ENCODE results near the gene LPAR3. TPM values are rescaled to one million over a fixed set of nuclear protein-coding genes. Genes with fewer than 3 reads are reported as not detected.

The LPAR3 gene, protein sequence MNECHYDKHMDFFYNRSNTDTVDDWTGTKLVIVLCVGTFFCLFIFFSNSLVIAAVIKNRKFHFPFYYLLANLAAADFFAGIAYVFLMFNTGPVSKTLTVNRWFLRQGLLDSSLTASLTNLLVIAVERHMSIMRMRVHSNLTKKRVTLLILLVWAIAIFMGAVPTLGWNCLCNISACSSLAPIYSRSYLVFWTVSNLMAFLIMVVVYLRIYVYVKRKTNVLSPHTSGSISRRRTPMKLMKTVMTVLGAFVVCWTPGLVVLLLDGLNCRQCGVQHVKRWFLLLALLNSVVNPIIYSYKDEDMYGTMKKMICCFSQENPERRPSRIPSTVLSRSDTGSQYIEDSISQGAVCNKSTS
- total RNA-seq: not detected

GRCh38 chr1:84892705-84893618 lies at the start of gene LPAR3:
Gene LPAR3, minus strand, starts transcription at chr1:84893206. Its CDS starts 27,086 bp downstream, at chr1:84866120.
- Histone ChIP-seq H3K27ac (no peak within 1 kb of the TSS), H3K36me3 (no peaks in the 10 kb centered on the region), H3K9me3 (no peaks in the 10 kb centered on the region), H3K4me3 (peak within 1 kb of the TSS; percentile 26 to 47), H3K4me1 (peaks cover 0 to 3% of the 10 kb centered on the region in 2 donors), H3K27me3 (no peaks in the 10 kb centered on the region)
- intact Hi-C loops (cut with DNase I): no loop called here
- DNase-seq (ENCODE audit: low spot score in 2 of 2): no peak
- no peak for TF ChIP-seq CTCF (IDR thresholded peaks at IDR 0.05)

- Histone ChIP-seq H3K27me3 (no peaks in the 10 kb centered on the region), H3K9me3 (no peaks in the 10 kb centered on the region), H3K4me3 (no peak overlapping the region), H3K4me1 (no peaks in the 10 kb centered on the region), H3K36me3 (no peaks in the 10 kb centered on the region), H3K27ac (no peak overlapping the region)
- intact Hi-C loops (cut with DNase I): loop anchor here (5.0 kb wide), 1 partner anchor 135 kb away; no protein-coding TSS in a partner anchor
- DNase-seq (ENCODE audit: low spot score in 2 of 2): no peak
- no peak for TF ChIP-seq CTCF (IDR thresholded peaks at IDR 0.05)
Observed at GRCh38 chr1:84941843-84942242, 48.8 kb upstream of the LPAR3 start.

DNA sequence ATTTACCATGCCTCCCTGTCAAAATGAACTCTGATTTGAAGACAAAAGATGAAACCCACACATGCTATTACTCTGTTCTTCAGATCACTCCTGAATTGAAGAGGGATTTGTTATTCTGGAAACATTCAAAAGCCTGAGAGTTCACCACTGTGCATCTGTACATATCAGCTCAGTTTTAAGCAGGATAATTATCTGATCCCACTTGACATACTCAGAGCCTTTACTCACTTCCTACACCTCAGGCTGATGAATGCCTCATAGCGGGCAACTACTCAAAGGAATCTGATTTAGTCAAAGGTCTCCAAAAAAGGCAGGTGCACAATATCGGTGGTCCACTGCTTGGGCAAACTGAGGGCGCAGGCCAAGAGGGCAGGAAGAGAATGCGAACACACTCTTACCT lies 47.5 kb upstream of the LPAR3 start:
- intact Hi-C loops (cut with DNase I): loop anchor here (5.0 kb wide), 1 partner anchor 137 kb away; no protein-coding TSS in a partner anchor
- H3K4me3 ChIP-seq: no peak overlapping the region
- TF ChIP-seq CTCF (IDR thresholded peaks at IDR 0.05): no peak
- no peaks in the 10 kb centered on the region for H3K9me3 ChIP-seq
- no peaks in the 10 kb centered on the region for H3K4me1 ChIP-seq
- DNase-seq (ENCODE audit: low spot score in 2 of 2): no peak
- H3K27ac ChIP-seq: no peak overlapping the region
- no peaks in the 10 kb centered on the region for H3K36me3 ChIP-seq
- no peaks in the 10 kb centered on the region for H3K27me3 ChIP-seq

DNA sequence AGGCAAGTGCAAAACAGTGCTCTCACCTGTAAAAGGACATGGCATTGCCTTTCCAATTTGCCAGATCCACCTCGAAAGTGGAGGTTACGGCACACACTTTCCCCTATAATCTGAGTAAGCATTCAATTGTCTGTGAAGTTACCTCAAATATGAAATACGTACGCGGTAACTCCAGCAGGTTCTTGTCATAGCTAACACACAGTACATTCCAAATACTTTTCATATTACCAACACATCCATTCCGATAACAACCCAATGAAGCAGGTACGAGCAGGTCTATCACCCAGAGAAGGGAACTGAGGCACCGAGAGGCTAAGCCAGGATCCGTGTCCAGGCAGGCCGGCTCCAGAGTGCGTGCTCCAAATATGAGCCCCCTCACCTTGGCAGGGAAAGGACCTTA lies 46.8 kb upstream of the LPAR3 start:
- Histone ChIP-seq H3K27me3 (no peaks in the 10 kb centered on the region), H3K27ac (no peak overlapping the region), H3K4me1 (no peaks in the 10 kb centered on the region), H3K36me3 (no peaks in the 10 kb centered on the region), H3K9me3 (no peaks in the 10 kb centered on the region), H3K4me3 (no peak overlapping the region)
- intact Hi-C loops (cut with DNase I): loop anchor here (5.0 kb wide), 3 partner anchors 138 to 497 kb away; no protein-coding TSS in a partner anchor
- DNase-seq (ENCODE audit: low spot score in 2 of 2): no peak
- no peak for TF ChIP-seq CTCF (IDR thresholded peaks at IDR 0.05)

DNA sequence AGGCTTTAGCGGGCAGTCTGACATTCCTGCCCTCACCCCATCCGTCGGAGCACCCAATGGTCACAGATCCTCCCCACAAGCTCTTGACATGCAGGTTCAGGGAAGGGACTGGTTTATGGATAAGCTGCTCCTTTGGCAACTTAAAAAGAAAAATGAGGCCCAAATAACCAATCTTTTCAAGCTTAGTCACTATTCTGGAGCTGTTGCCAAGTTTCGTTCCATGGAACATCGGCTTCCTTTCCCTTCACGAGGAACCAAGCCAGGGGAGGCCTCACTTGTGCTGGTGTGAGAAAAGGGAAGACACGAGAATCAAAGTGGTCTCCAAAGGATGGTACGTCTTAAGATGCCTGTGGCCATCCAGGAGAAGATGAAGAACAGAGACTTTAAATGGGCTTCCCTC lies 46.1 kb upstream of the LPAR3 start:
- Histone ChIP-seq H3K27me3 (no peaks in the 10 kb centered on the region), H3K36me3 (no peaks in the 10 kb centered on the region), H3K27ac (no peak overlapping the region), H3K9me3 (no peaks in the 10 kb centered on the region), H3K4me3 (no peak overlapping the region), H3K4me1 (no peaks in the 10 kb centered on the region)
- no peak for TF ChIP-seq CTCF (IDR thresholded peaks at IDR 0.05)
- intact Hi-C loops (cut with DNase I): loop anchor here (5.0 kb wide), 2 partner anchors 167 to 497 kb away; no protein-coding TSS in a partner anchor
- DNase-seq (ENCODE audit: low spot score in 2 of 2): no peak

Data from ascending aorta (tissue), 2 donors.